HepG2 (cell line): ENCODE data around the gene SNRPD2. TPM values are rescaled to one million over a fixed set of nuclear protein-coding genes. Genes with fewer than 3 reads are reported as not detected.
A peak's percentile ranks its signal among the peaks of the same experiment; 100 is the strongest.

Experiments used
- ARNT2 ChIP-seq: sonication (generic); formaldehyde crosslinking; IDR thresholded peaks from 2 replicates; pipeline ENCODE4 v1.8.0; 2022; ENCODE audit warnings: mild to moderate bottlenecking, low read depth, missing genetic modification reagents, moderate library complexity
- BCL3 ChIP-seq: sonication (generic); formaldehyde crosslinking; IDR thresholded peaks from 2 replicates; pipeline ENCODE4 v1.5.1; 2020; ENCODE audit warnings: mild to moderate bottlenecking, missing genetic modification reagents, moderate library complexity
- CBX1 ChIP-seq: IDR thresholded peaks from one replicate; pipeline ENCODE4 v1.6.1; 2016; ENCODE audit warnings: antibody characterized with exemption, low read depth
- E2F5 ChIP-seq: sonication (generic); formaldehyde crosslinking; conservative IDR thresholded peaks from 2 replicates; pipeline ENCODE4 v1.4.0; 2020; ENCODE audit warnings: missing genetic modification reagents
- KLF15 ChIP-seq: sonication (generic); formaldehyde crosslinking; IDR thresholded peaks from 2 replicates; pipeline ENCODE4 v1.8.1; 2023; ENCODE audit warnings: borderline replicate concordance, mild to moderate bottlenecking, inconsistent platforms, missing genetic modification reagents, mixed read lengths
- MAFF ChIP-seq: IDR thresholded peaks from 2 replicates; pipeline ENCODE4 v1.6.1; 2011; ENCODE audit warnings: low read depth, low read length, improper control_type of control experiment
- MED1 ChIP-seq: sonication (generic); formaldehyde crosslinking; IDR thresholded peaks from 2 replicates; pipeline ENCODE4 v1.4.0; 2020; ENCODE audit warnings: missing genetic modification reagents
- RCOR2 ChIP-seq: IDR thresholded peaks from 2 replicates; pipeline ENCODE4 v1.6.1; 2016; ENCODE audit warnings: missing biosample characterization, missing genetic modification reagents
- RXRA ChIP-seq: sonication (generic); formaldehyde crosslinking; IDR thresholded peaks from 2 replicates; pipeline ENCODE4 v1.5.1; 2020; ENCODE audit warnings: missing genetic modification reagents
- SETDB1 ChIP-seq: sonication (generic); formaldehyde crosslinking; IDR thresholded peaks from 2 replicates; pipeline ENCODE4 v1.5.1; 2020; ENCODE audit warnings: missing genetic modification reagents, mild to moderate bottlenecking, borderline replicate concordance
- TOE1 ChIP-seq: sonication (generic); formaldehyde crosslinking; IDR thresholded peaks from 2 replicates; pipeline ENCODE4 v1.4.0; 2020; ENCODE audit warnings: mild to moderate bottlenecking, missing genetic modification reagents
- TRIM24 ChIP-seq: sonication (generic); formaldehyde crosslinking; IDR thresholded peaks from 2 replicates; pipeline ENCODE4 v1.8.0; 2022; ENCODE audit warnings: mild to moderate bottlenecking, missing genetic modification reagents
- WIZ ChIP-seq: sonication (generic); formaldehyde crosslinking; IDR thresholded peaks from 2 replicates; pipeline ENCODE4 v1.5.1; 2020; ENCODE audit warnings: mild to moderate bottlenecking, missing genetic modification reagents
- ZFX ChIP-seq: sonication (generic); formaldehyde crosslinking; IDR thresholded peaks from 2 replicates; pipeline ENCODE4 v1.4.0; 2020; ENCODE audit warnings: mild to moderate bottlenecking, low read depth, missing genetic modification reagents, moderate library complexity
- ZNF20 ChIP-seq: sonication (generic); formaldehyde crosslinking; IDR thresholded peaks from 2 replicates; pipeline ENCODE4 v1.4.0; 2020; ENCODE audit warnings: mild to moderate bottlenecking, moderate library complexity, missing genetic modification reagents
- ZNF343 ChIP-seq: sonication (generic); formaldehyde crosslinking; IDR thresholded peaks from 2 replicates; pipeline ENCODE4 v1.4.0; 2020; ENCODE audit warnings: mild to moderate bottlenecking, missing genetic modification reagents
- ZNF460 ChIP-seq: sonication (generic); formaldehyde crosslinking; IDR thresholded peaks from 2 replicates; pipeline ENCODE4 v1.5.1; 2020; ENCODE audit warnings: missing genetic modification reagents, mild to moderate bottlenecking, borderline replicate concordance
- ZNF629 ChIP-seq: sonication (generic); formaldehyde crosslinking; conservative IDR thresholded peaks from 2 replicates; pipeline ENCODE4 v1.5.0; 2020; ENCODE audit warnings: missing genetic modification reagents
- ZNF713 ChIP-seq: sonication (generic); formaldehyde crosslinking; IDR thresholded peaks from 2 replicates; pipeline ENCODE4 v1.4.0; 2020; ENCODE audit warnings: mild to moderate bottlenecking, missing genetic modification reagents
- ZNF878 ChIP-seq: sonication (generic); formaldehyde crosslinking; IDR thresholded peaks from 2 replicates; pipeline ENCODE4 v1.8.1; 2023; ENCODE audit warnings: mild to moderate bottlenecking, missing genetic modification reagents, moderate library complexity
- polyA plus RNA-seq, 8 experiments: library from polyadenylated mRNA; depleted of rRNA in 3 of 8; stranded (reverse) in 7 of 8; unstranded in 1 of 8; fragments of >200 nt; fragmentation: Illumina TruSeq in 4 of 8; extraction: Trizol in 4 of 8; gene quantifications; 2 replicates each; pipeline versions ENCODE4 v1.2.1 to v1.2.3, GENCODE V29; 2011 to 2016; ENCODE audit warnings: low read depth in 4 of 8, missing spikeins in 1 of 8, mixed read lengths in 1 of 8; ENCODE audit not compliant: insufficient read depth in 1 of 8
- total RNA-seq, 5 experiments: library from RNA; depleted of rRNA; stranded (reverse); fragments of >200 nt; fragmentation: Illumina TruSeq; extraction: Trizol; gene quantifications; 2 replicates each; pipeline ENCODE4 v1.2.3, GENCODE V29; 2016; ENCODE audit warnings: low read depth in 1 of 5
- TF ChIP-seq, protein P1 (sequence below): sonication (generic); formaldehyde crosslinking; IDR thresholded peaks from 2 replicates; pipeline ENCODE4 v1.5.0; 2020; ENCODE audit warnings: mild to moderate bottlenecking, missing genetic modification reagents, borderline replicate concordance
- TF ChIP-seq, protein P2 (sequence below): sonication (generic); formaldehyde crosslinking; IDR thresholded peaks from 2 replicates; pipeline ENCODE4 v1.5.0; 2020; ENCODE audit warnings: missing genetic modification reagents, mild to moderate bottlenecking, borderline replicate concordance

SNRPD2 gene
- total and polyA plus RNA-seq, 2 of the 13 experiments (the other 11 are each of a cell fraction or from before 2014, with no cell fraction given) = 299 to 485 TPM

DNA sequence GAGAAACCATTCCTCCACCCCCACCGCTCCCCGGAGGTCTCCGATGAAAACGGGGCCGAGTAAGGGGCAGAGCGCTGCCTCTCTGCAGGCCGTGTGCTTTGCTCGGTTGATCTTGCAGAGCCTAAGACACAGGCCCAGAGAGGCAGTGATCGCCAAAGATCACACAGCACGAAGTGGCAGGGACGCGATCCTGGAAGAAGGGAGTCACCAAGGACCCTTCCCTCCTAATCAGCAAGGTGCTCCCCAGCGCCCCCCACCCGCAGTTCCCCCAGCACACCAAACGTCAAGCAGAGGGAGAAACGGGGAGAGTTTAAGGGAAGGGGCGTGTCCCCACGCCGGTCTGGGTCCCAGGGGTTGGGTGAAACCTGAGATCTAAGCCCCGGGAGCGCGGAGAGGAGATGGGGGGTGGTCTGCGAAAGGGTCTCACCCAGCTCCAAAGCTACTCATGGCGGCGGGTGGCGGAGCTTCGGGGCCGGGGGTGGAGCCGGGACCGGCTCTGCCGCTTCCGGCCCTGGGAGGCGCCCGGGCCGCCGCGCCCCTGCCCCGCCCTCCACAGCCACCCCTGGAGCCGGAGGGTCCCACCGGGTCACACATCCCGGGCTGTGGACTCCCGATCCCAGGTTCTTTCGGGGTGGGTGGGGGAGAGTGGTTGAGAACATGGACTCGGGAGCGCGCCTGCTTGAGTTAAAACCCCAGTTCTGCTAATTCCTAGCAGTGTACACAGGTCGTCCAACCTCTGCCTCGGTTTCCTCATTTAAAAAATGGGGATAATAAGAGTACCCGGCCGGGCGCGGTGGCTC lies 52.6 kb downstream of the SNRPD2 start, which contains the start of gene EML2 (continued):
- TF ChIP-seq, protein P1, sequence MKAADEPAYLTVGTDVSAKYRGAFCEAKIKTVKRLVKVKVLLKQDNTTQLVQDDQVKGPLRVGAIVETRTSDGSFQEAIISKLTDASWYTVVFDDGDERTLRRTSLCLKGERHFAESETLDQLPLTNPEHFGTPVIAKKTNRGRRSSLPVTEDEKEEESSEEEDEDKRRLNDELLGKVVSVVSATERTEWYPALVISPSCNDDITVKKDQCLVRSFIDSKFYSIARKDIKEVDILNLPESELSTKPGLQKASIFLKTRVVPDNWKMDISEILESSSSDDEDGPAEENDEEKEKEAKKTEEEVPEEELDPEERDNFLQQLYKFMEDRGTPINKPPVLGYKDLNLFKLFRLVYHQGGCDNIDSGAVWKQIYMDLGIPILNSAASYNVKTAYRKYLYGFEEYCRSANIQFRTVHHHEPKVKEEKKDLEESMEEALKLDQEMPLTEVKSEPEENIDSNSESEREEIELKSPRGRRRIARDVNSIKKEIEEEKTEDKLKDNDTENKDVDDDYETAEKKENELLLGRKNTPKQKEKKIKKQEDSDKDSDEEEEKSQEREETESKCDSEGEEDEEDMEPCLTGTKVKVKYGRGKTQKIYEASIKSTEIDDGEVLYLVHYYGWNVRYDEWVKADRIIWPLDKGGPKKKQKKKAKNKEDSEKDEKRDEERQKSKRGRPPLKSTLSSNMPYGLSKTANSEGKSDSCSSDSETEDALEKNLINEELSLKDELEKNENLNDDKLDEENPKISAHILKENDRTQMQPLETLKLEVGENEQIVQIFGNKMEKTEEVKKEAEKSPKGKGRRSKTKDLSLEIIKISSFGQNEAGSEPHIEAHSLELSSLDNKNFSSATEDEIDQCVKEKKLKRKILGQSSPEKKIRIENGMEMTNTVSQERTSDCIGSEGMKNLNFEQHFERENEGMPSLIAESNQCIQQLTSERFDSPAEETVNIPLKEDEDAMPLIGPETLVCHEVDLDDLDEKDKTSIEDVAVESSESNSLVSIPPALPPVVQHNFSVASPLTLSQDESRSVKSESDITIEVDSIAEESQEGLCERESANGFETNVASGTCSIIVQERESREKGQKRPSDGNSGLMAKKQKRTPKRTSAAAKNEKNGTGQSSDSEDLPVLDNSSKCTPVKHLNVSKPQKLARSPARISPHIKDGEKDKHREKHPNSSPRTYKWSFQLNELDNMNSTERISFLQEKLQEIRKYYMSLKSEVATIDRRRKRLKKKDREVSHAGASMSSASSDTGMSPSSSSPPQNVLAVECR (CRISPR knock-in tag) = peak; percentile 24; the same call in 1 of the 2 replicates
- TF ChIP-seq MED1 (CRISPR knock-in tag) (no peak), ZFX (0 out of 2 replicates have a peak, but pooled peaks have one; percentile 29), ARNT2 (no peak), ZNF460 (CRISPR knock-in tag) (no peak), TRIM24 (CRISPR knock-in tag) (no peak), CBX1 (no peak), ZNF713 (no peak), ZNF878 (CRISPR knock-in tag) (no peak), E2F5 (CRISPR knock-in tag) (no peak), ZNF20 (no peak), SETDB1 (no peak), ZNF343 (CRISPR knock-in tag) (no peak), KLF15 (no peak), WIZ (CRISPR knock-in tag) (no peak), RXRA (CRISPR knock-in tag) (no peak), RCOR2 (CRISPR knock-in tag) (no peak), ZNF629 (peak; percentile 18; the same call in 1 of the 2 replicates), TOE1 (CRISPR knock-in tag) (no peak), MAFF (no peak), BCL3 (CRISPR knock-in tag) (0 out of 2 replicates have a peak, but pooled peaks have one; percentile 29)
- TF ChIP-seq, protein P2, sequence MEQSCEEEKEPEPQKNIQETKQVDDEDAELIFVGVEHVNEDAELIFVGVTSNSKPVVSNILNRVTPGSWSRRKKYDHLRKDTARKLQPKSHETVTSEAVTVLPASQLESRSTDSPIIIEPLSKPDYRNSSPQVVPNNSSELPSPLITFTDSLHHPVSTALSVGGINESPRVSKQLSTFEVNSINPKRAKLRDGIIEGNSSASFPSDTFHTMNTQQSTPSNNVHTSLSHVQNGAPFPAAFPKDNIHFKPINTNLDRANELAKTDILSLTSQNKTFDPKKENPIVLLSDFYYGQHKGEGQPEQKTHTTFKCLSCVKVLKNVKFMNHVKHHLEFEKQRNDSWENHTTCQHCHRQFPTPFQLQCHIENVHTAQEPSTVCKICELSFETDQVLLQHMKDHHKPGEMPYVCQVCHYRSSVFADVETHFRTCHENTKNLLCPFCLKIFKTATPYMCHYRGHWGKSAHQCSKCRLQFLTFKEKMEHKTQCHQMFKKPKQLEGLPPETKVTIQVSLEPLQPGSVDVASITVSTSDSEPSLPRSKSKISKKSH = 0 out of 2 replicates have a peak, but pooled peaks have one; percentile 28
